HepG2 (cell line): ENCODE data around the gene MACROD2. TPM values are rescaled to one million over a fixed set of nuclear protein-coding genes. Genes with fewer than 3 reads are reported as not detected.

ENCODE experiments used
- CENPX ChIP-seq: sonication (generic); formaldehyde crosslinking; IDR thresholded peaks from 2 replicates; pipeline ENCODE4 v1.9.0; 2021; ENCODE audit warnings: mild to moderate bottlenecking, missing genetic modification reagents, moderate library complexity
- POGK ChIP-seq: sonication (generic); formaldehyde crosslinking; conservative IDR thresholded peaks from 2 replicates; pipeline ENCODE4 v1.8.0; 2022; ENCODE audit warnings: mild to moderate bottlenecking, moderate library complexity, missing genetic modification reagents
- RFX3 ChIP-seq: IDR thresholded peaks from 2 replicates; pipeline ENCODE4 v1.6.1; 2016; ENCODE audit warnings: missing biosample characterization, missing genetic modification reagents
- ZNF101 ChIP-seq: sonication (generic); formaldehyde crosslinking; IDR thresholded peaks from 2 replicates; pipeline ENCODE4 v1.4.0; 2020; ENCODE audit warnings: mild to moderate bottlenecking, low read depth, missing genetic modification reagents, borderline replicate concordance
- ZNF431 ChIP-seq: sonication (generic); formaldehyde crosslinking; IDR thresholded peaks from 2 replicates; pipeline ENCODE4 v1.9.0; 2022; ENCODE audit warnings: missing genetic modification reagents, low read depth, mild to moderate bottlenecking, borderline replicate concordance
- polyA plus RNA-seq, 8 experiments: library from polyadenylated mRNA; depleted of rRNA in 3 of 8; stranded (reverse) in 7 of 8; unstranded in 1 of 8; fragments of >200 nt; fragmentation: Illumina TruSeq in 4 of 8; extraction: Trizol in 4 of 8; gene quantifications; 2 replicates each; pipeline versions ENCODE4 v1.2.1 to v1.2.3, GENCODE V29; 2011 to 2016; ENCODE audit warnings: low read depth in 4 of 8, missing spikeins in 1 of 8, mixed read lengths in 1 of 8; ENCODE audit not compliant: insufficient read depth in 1 of 8
- total RNA-seq, 5 experiments: library from RNA; depleted of rRNA; stranded (reverse); fragments of >200 nt; fragmentation: Illumina TruSeq; extraction: Trizol; gene quantifications; 2 replicates each; pipeline ENCODE4 v1.2.3, GENCODE V29; 2016; ENCODE audit warnings: low read depth in 1 of 5
- TF ChIP-seq, protein P1 (sequence below): sonication (generic); formaldehyde crosslinking; conservative IDR thresholded peaks from 2 replicates; pipeline ENCODE4 v1.4.0; 2020; ENCODE audit warnings: mild to moderate bottlenecking, missing genetic modification reagents, moderate library complexity

The MACROD2 gene
- total and polyA plus RNA-seq, 2 of the 13 experiments (the other 11 are each of a cell fraction or from before 2014, with no cell fraction given), result 0.13 to 0.51 TPM

DNA sequence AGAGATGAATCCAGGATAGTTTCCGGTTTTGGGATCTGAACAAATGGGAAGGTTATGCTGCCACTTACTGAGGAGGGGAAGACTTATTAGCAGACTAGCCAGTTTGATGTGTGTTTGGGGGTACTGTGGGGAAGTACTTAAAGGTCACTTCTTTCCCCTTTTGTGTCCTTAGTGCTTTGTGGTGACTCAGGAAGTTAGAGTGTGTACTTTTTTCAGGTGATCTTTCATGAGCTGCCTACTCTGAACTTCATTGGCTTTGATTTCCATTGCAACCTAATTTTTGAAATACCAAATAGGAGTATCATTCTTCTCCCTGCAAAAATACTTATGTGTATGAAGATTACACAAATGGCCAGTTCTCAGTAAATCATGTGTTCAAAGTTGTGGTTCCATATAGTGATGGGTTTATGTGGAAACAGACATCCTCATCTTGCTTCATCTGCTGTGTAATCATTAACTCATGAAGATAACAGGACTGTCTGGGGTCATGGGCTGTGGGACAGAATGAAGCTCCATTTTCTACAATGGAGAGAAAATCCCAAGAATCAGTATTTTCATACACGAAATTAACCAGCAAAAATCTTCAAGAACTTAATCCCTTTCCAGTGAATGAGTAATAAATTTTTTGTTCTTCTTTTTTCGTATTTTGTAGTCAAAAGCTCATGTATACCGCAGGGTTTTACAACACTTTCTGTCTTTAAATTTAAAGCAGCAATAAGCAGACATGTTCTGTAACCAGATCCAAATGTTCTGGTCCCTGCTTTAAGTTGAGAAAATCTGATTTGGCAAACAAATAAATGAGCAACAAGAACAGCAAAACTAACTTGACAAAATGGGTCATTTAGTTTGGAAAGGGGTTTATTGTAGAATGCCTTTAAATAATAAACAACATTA lies 614.3 kb downstream of the MACROD2 start (continued):
- TF ChIP-seq ZNF101 (CRISPR knock-in tag), result no peak
- TF ChIP-seq POGK (CRISPR knock-in tag), result no peak
- TF ChIP-seq, protein P1, sequence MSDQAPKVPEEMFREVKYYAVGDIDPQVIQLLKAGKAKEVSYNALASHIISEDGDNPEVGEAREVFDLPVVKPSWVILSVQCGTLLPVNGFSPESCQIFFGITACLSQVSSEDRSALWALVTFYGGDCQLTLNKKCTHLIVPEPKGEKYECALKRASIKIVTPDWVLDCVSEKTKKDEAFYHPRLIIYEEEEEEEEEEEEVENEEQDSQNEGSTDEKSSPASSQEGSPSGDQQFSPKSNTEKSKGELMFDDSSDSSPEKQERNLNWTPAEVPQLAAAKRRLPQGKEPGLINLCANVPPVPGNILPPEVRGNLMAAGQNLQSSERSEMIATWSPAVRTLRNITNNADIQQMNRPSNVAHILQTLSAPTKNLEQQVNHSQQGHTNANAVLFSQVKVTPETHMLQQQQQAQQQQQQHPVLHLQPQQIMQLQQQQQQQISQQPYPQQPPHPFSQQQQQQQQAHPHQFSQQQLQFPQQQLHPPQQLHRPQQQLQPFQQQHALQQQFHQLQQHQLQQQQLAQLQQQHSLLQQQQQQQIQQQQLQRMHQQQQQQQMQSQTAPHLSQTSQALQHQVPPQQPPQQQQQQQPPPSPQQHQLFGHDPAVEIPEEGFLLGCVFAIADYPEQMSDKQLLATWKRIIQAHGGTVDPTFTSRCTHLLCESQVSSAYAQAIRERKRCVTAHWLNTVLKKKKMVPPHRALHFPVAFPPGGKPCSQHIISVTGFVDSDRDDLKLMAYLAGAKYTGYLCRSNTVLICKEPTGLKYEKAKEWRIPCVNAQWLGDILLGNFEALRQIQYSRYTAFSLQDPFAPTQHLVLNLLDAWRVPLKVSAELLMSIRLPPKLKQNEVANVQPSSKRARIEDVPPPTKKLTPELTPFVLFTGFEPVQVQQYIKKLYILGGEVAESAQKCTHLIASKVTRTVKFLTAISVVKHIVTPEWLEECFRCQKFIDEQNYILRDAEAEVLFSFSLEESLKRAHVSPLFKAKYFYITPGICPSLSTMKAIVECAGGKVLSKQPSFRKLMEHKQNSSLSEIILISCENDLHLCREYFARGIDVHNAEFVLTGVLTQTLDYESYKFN (CRISPR knock-in tag), result peak; percentile 59
- TF ChIP-seq ZNF431 (CRISPR knock-in tag), result no peak
- TF ChIP-seq CENPX (CRISPR knock-in tag), result no peak
- TF ChIP-seq RFX3, result no peak
- TF ChIP-seq, all 625 proteins: peak for 43
